ENCODE measurements around the gene DPYSL3.

DPYSL3 gene

GRCh38 chr5:147490989-147491388 lies 18.9 kb downstream of the DPYSL3 start:
- Histone ChIP-seq H3K79me2 (ENCODE audit: control insufficient read depth, insufficient read depth, low read length) (no peaks in the 10 kb centered on the region), H2AK5ac (ENCODE audit: low read length) (no peak overlapping the region), H3K79me1 (ENCODE audit: low read length) (no peaks in the 10 kb centered on the region), H3K18ac (ENCODE audit: low read length) (no peak overlapping the region), H2BK5ac (ENCODE audit: low read length) (no peak overlapping the region), H3K4ac (ENCODE audit: low read depth, low read length) (no peak overlapping the region), H2BK15ac (replicated peaks; ENCODE audit: low read depth) (no peak overlapping the region), H3K56ac (ENCODE audit: low read length) (no peak overlapping the region), H3K4me1 (ENCODE audit: control insufficient read depth, low read depth, low read length) (no peaks in the 10 kb centered on the region), H3K27ac (ENCODE audit: low read depth, low read length) (no peak overlapping the region), H4K5ac (ENCODE audit: low read length) (no peak overlapping the region), H3K23ac (ENCODE audit: low read length) (no peak overlapping the region), H3K27me3 (ENCODE audit: insufficient read depth, low read length, poor library complexity) (no peaks in the 10 kb centered on the region), H3K9ac (ENCODE audit: low read length) (no peak overlapping the region), H3K4me2 (ENCODE audit: low read length) (no peak overlapping the region), H3K36me3 (ENCODE audit: control insufficient read depth, insufficient read depth, low read length) (no peaks in the 10 kb centered on the region), H2BK120ac (ENCODE audit: low read depth, low read length) (no peak overlapping the region), H3K4me3 (ENCODE audit: low read length) (no peak overlapping the region), H4K8ac (ENCODE audit: low read depth, low read length) (no peak overlapping the region)
- DNase-seq, result no peak
- no CpG with 5 or more reads among the region's 3 CpGs for WGBS (ENCODE audit: extremely low coverage, insufficient coverage, low lambda C conversion rate)

GRCh38 chr5:147487031-147487750 lies 22.7 kb downstream of the DPYSL3 start:
- H3K4me1 ChIP-seq (ENCODE audit: control insufficient read depth, low read depth, low read length), result no peaks in the 10 kb centered on the region
- no peak overlapping the region for H3K27ac ChIP-seq (ENCODE audit: low read depth, low read length)
- H3K4me3 ChIP-seq (ENCODE audit: low read length), result no peak overlapping the region
- H2BK5ac ChIP-seq (ENCODE audit: low read length), result no peak overlapping the region
- H3K56ac ChIP-seq (ENCODE audit: low read length), result no peak overlapping the region
- H3K79me1 ChIP-seq (ENCODE audit: low read length), result no peaks in the 10 kb centered on the region
- H4K8ac ChIP-seq (ENCODE audit: low read depth, low read length), result no peak overlapping the region
- no peak overlapping the region for H3K4ac ChIP-seq (ENCODE audit: low read depth, low read length)
- H3K27me3 ChIP-seq (ENCODE audit: insufficient read depth, low read length, poor library complexity), result no peaks in the 10 kb centered on the region
- H3K9ac ChIP-seq (ENCODE audit: low read length), result no peak overlapping the region
- no peak overlapping the region for H3K18ac ChIP-seq (ENCODE audit: low read length)
- H2BK15ac ChIP-seq (replicated peaks; ENCODE audit: low read depth), result no peak overlapping the region
- DNase-seq, result no peak
- WGBS (ENCODE audit: extremely low coverage, insufficient coverage, low lambda C conversion rate), result no CpG with 5 or more reads among the region's 4 CpGs
- H4K5ac ChIP-seq (ENCODE audit: low read length), result no peak overlapping the region
- no peaks in the 10 kb centered on the region for H3K79me2 ChIP-seq (ENCODE audit: control insufficient read depth, insufficient read depth, low read length)
- H2BK120ac ChIP-seq (ENCODE audit: low read depth, low read length), result no peak overlapping the region
- H2AK5ac ChIP-seq (ENCODE audit: low read length), result no peak overlapping the region
- no peak overlapping the region for H3K23ac ChIP-seq (ENCODE audit: low read length)
- no peaks in the 10 kb centered on the region for H3K36me3 ChIP-seq (ENCODE audit: control insufficient read depth, insufficient read depth, low read length)
- H3K4me2 ChIP-seq (ENCODE audit: low read length), result no peak overlapping the region

DNA sequence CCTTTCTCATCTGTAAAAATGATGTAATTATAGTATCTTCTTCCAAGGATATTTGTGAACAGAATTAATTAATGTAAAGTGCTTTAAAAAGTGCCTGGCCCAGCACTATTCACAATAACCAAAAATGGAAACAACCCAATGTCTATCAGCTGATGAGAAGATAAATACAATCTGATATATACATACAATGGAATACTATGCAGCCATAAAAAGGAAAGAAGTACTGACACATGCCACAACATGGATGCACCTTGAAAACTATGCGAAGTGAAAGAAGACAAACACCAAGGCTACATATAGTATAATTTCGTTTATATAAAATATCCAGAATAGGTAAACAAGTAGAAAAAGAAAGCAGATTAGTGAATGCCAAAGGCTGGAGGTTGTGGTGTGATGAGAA lies 24.1 kb downstream of the DPYSL3 start:
- no peaks in the 10 kb centered on the region for H3K36me3 ChIP-seq (ENCODE audit: control insufficient read depth, insufficient read depth, low read length)
- no peak overlapping the region for H4K8ac ChIP-seq (ENCODE audit: low read depth, low read length)
- H2BK15ac ChIP-seq (replicated peaks; ENCODE audit: low read depth), result no peak overlapping the region
- H3K79me1 ChIP-seq (ENCODE audit: low read length), result no peaks in the 10 kb centered on the region
- H3K4ac ChIP-seq (ENCODE audit: low read depth, low read length), result no peak overlapping the region
- no peak overlapping the region for H3K23ac ChIP-seq (ENCODE audit: low read length)
- H3K56ac ChIP-seq (ENCODE audit: low read length), result no peak overlapping the region
- no peak overlapping the region for H3K18ac ChIP-seq (ENCODE audit: low read length)
- no peaks in the 10 kb centered on the region for H3K79me2 ChIP-seq (ENCODE audit: control insufficient read depth, insufficient read depth, low read length)
- H4K5ac ChIP-seq (ENCODE audit: low read length), result no peak overlapping the region
- H3K4me1 ChIP-seq (ENCODE audit: control insufficient read depth, low read depth, low read length), result no peaks in the 10 kb centered on the region
- no peak overlapping the region for H3K9ac ChIP-seq (ENCODE audit: low read length)
- H3K4me3 ChIP-seq (ENCODE audit: low read length), result no peak overlapping the region
- no peak for DNase-seq
- H2BK120ac ChIP-seq (ENCODE audit: low read depth, low read length), result no peak overlapping the region
- no CpG with 5 or more reads among the region's 2 CpGs for WGBS (ENCODE audit: extremely low coverage, insufficient coverage, low lambda C conversion rate)
- no peak overlapping the region for H3K4me2 ChIP-seq (ENCODE audit: low read length)
- H2AK5ac ChIP-seq (ENCODE audit: low read length), result no peak overlapping the region
- no peaks in the 10 kb centered on the region for H3K27me3 ChIP-seq (ENCODE audit: insufficient read depth, low read length, poor library complexity)
- H2BK5ac ChIP-seq (ENCODE audit: low read length), result no peak overlapping the region
- no peak overlapping the region for H3K27ac ChIP-seq (ENCODE audit: low read depth, low read length)

- H2BK120ac ChIP-seq (ENCODE audit: low read depth, low read length), result no peak overlapping the region
- no peak overlapping the region for H4K8ac ChIP-seq (ENCODE audit: low read depth, low read length)
- H3K18ac ChIP-seq (ENCODE audit: low read length), result no peak overlapping the region
- H3K23ac ChIP-seq (ENCODE audit: low read length), result no peak overlapping the region
- no peak overlapping the region for H3K9ac ChIP-seq (ENCODE audit: low read length)
- no peaks in the 10 kb centered on the region for H3K79me2 ChIP-seq (ENCODE audit: control insufficient read depth, insufficient read depth, low read length)
- H2AK5ac ChIP-seq (ENCODE audit: low read length), result no peak overlapping the region
- no peak overlapping the region for H4K5ac ChIP-seq (ENCODE audit: low read length)
- no peaks in the 10 kb centered on the region for H3K27me3 ChIP-seq (ENCODE audit: insufficient read depth, low read length, poor library complexity)
- no peak overlapping the region for H3K4me2 ChIP-seq (ENCODE audit: low read length)
- H2BK5ac ChIP-seq (ENCODE audit: low read length), result no peak overlapping the region
- DNase-seq, result no peak
- no peak overlapping the region for H3K27ac ChIP-seq (ENCODE audit: low read depth, low read length)
- H3K4me3 ChIP-seq (ENCODE audit: low read length), result no peak overlapping the region
- H3K36me3 ChIP-seq (ENCODE audit: control insufficient read depth, insufficient read depth, low read length), result no peaks in the 10 kb centered on the region
- H3K4ac ChIP-seq (ENCODE audit: low read depth, low read length), result no peak overlapping the region
- no peaks in the 10 kb centered on the region for H3K79me1 ChIP-seq (ENCODE audit: low read length)
- H3K56ac ChIP-seq (ENCODE audit: low read length), result no peak overlapping the region
- WGBS (ENCODE audit: extremely low coverage, insufficient coverage, low lambda C conversion rate), result no CpG with 5 or more reads among the region's 6 CpGs
- H2BK15ac ChIP-seq (replicated peaks; ENCODE audit: low read depth), result no peak overlapping the region
- no peaks in the 10 kb centered on the region for H3K4me1 ChIP-seq (ENCODE audit: control insufficient read depth, low read depth, low read length)
Observed at GRCh38 chr5:147485046-147485445, 24.8 kb downstream of the DPYSL3 start.

- Histone ChIP-seq H3K56ac (ENCODE audit: low read length) (no peak overlapping the region), H2BK15ac (replicated peaks; ENCODE audit: low read depth) (no peak overlapping the region), H3K18ac (ENCODE audit: low read length) (no peak overlapping the region), H3K27me3 (ENCODE audit: insufficient read depth, low read length, poor library complexity) (no peaks in the 10 kb centered on the region), H3K27ac (ENCODE audit: low read depth, low read length) (no peak overlapping the region), H2BK5ac (ENCODE audit: low read length) (no peak overlapping the region), H3K79me1 (ENCODE audit: low read length) (no peaks in the 10 kb centered on the region), H3K4ac (ENCODE audit: low read depth, low read length) (no peak overlapping the region), H4K5ac (ENCODE audit: low read length) (no peak overlapping the region), H3K9ac (ENCODE audit: low read length) (no peak overlapping the region), H3K23ac (ENCODE audit: low read length) (no peak overlapping the region), H3K4me1 (ENCODE audit: control insufficient read depth, low read depth, low read length) (peaks cover under 1% of the 10 kb centered on the region), H2AK5ac (ENCODE audit: low read length) (no peak overlapping the region), H2BK120ac (ENCODE audit: low read depth, low read length) (no peak overlapping the region), H3K79me2 (ENCODE audit: control insufficient read depth, insufficient read depth, low read length) (no peaks in the 10 kb centered on the region), H4K8ac (ENCODE audit: low read depth, low read length) (no peak overlapping the region), H3K4me3 (ENCODE audit: low read length) (no peak overlapping the region), H3K36me3 (ENCODE audit: control insufficient read depth, insufficient read depth, low read length) (no peaks in the 10 kb centered on the region), H3K4me2 (ENCODE audit: low read length) (no peak overlapping the region)
- WGBS (ENCODE audit: extremely low coverage, insufficient coverage, low lambda C conversion rate), result no CpG with 5 or more reads among the region's 3 CpGs
- no peak for DNase-seq
Observed at GRCh38 chr5:147484708-147485020, 25.2 kb downstream of the DPYSL3 start.

All from mesendoderm (in vitro differentiated cells).